Stimulated activated CD8-positive, alpha-beta memory T cell treated with anti-CD3 and anti-CD28 coated beads, Interleukin-4, amount 100 ng/mL, for 48 hours (primary cell): ENCODE data around the gene TDRD7.
"Not testable (repeated sequence)": the region's sequence is repeated elsewhere in the genome, so short reads cannot be mapped to it uniquely, and the experiment has no call there.

Source experiments
- DNase-seq: peaks from one replicate; pipeline ENCODE4 v3.0.0-alpha.2; 2020

TDRD7 gene

GRCh38 chr9:97427885-97428284, 16.0 kb downstream of the TDRD7 start:
- no peak for DNase-seq

DNA sequence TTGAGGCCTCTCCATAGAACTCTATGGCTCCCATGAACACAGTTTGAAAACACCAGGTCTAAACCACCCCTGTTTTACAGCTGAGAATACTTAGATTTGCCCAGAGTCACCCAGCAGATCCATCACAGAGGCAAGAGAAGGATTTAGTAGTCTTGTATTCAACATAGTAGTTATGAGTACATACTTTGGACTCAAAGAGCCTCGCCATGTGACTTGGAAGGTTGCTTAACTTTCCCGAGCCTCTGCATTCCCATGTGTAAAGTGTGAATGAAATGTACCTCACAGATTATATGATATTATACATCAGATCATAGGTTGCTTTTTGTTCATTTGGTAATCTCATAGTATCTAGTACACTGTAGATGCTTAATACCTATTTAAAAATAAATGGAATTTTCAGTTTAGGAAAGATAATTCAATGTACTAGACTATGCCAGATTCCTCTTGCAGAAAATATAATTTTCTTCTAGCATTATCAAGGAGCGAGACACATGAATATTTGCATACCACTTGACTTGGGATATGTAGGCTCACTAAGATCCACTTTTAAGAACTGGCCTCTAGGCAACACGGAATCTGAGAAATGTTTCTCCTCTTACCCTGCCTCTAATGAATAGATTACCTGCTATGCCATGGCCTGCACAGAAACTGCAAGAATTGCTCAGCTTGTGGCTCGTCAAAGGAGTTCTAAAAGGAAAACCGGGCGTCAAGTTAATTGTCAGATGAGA, 18.6 kb downstream of the TDRD7 start:
- DNase-seq: no peak

DNA sequence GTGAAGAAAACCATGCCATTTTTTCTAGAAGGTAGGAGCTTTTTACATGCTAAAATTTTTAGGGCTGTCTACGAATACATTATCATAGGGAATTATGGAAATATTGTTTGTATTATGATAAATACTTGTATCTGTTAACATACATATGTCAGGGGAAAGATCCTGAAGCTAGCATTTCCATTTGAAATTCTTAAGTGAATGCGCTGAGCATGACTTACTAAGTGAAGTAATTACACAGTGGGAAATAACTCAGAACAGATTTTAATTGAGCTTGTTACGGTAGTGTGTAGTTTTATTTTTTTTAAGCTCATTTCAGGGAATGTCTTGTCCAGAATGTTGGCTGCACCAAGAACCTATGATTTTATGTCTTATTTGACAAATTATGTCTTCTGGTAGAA, 19.1 kb downstream of the TDRD7 start:
- DNase-seq: no peak

DNA sequence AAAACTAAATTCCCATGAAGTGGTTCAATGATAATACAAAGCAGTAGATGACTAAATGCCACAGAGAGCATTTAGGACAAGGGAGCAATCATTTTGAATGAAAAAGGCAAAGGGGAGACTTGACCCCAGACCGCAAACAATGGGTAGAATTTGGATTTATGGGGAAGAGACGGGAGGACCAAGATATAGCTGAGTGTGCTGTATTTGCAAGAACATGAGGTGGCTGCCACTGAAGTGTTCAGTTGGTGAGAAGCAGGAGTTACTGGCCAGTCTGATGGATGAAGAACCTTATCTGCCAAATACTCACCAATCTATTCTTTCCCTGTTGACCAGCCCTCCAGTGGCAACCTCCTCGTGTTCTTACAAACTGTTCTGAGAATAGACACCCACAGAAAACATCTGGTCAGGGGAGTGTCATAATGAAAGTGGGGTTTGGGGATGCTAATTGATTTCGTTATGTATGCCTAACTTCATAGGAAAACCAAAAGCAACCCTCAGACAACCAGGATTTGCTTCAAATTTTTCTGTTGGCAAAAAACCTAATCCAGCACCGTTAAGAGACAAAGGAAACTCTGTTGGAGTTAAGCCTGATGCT, 19.8 kb downstream of the TDRD7 start:
- DNase-seq: no peak

DNA sequence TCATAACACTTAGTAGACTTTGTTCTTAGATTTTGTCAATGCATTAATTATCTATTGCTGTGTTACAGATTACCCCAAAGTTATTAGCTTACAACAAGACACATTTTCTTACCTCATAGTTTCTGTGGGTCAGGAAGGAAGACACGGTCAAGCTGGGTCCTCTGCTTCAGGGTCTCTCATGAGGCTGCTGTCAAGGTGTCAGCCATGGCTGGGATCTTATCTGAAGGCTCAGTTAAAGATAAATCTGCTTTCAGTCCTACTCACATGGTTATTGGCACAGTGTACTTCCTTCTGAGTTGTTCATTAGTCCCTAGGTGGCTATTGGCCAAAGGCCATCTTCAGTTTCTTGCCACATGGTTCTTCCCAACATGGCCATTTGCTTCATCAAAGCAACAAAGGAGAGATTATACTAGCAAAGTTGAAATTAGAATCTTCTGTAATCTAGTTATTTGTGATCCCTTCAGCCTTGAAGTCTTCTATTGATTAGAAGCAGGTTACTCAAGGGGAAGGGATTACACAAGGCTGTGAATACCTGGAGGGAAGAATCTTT, 25.2 kb downstream of the TDRD7 start:
- no peak for DNase-seq

GRCh38 chr9:97438257-97438656, 26.4 kb downstream of the TDRD7 start:
- DNase-seq: no peak

DNA sequence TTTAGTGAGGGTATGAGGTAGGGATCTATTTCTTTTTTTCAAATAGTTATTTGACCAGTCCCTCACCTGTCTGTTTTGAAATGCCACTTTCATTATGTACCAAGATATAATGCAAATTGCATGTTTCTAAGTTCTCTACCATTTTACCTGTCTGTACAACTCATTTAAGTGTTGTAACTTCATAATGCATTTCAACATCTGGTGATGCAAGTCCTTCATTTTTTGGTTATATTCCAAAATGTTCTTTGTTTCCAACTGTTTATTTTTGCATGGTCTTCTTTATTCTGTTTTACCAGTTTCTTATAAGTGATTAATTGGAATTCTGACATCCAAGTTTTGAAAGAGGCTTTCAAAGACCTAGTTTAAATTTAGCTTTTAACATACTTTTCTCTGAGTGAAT, 26.8 kb downstream of the TDRD7 start:
- DNase-seq: no peak

DNA sequence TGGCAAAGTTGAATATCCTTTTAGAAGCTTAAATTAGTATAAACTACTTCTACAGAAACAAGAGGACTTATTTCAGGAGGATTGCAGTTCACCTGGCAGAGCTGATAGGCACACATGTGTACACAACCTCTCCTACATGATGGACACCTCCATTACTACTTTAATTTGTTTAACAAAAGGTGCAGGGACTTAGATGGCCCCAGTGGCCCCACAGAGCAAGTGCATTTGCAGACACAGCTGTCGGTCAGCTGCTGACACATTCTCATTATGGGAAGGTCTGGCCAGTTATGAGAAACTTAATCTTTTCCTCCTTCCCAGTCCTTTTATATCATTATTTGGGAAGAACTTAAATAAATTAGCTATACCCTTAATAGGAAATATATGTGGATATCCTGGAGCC, 28.3 kb downstream of the TDRD7 start:
- no peak for DNase-seq

GRCh38 chr9:97441729-97442128, 29.8 kb downstream of the TDRD7 start:
- DNase-seq: no peak

DNA sequence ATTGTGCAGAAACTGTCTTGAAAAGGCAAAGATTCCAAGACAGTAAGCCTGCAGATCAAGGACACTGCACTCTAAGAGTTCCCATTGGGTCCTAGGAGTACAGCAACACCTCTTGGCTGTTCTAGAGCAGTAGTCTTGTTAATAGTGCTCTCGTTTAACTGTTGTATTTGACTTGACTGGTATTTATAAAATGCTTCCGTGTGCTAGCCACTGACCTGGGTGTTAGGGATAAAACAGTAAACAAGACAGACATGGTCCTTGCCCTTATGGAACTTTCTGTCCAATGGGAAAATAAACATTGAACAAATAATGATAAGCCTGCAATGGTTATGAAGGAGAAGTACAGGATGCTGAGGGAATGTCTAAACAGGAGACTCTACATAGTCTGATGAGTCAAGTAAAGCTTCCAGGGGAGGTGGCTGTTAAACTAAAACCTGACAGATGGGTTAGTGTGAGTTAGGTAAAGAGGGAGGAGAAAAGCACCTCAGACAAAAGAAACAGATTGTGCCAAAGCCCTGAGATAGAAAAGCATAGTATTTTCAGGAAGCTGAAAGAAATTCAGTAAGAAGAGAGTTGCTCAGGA, 33.3 kb downstream of the TDRD7 start:
- DNase-seq: no peak

- DNase-seq: no peak
These were observed 35.1 kb downstream of the TDRD7 start for GRCh38 chr9:97447001-97447400.

- DNase-seq: not testable (repeated sequence)
These were observed 41.7 kb downstream of the TDRD7 start for GRCh38 chr9:97453573-97453972.

DNA sequence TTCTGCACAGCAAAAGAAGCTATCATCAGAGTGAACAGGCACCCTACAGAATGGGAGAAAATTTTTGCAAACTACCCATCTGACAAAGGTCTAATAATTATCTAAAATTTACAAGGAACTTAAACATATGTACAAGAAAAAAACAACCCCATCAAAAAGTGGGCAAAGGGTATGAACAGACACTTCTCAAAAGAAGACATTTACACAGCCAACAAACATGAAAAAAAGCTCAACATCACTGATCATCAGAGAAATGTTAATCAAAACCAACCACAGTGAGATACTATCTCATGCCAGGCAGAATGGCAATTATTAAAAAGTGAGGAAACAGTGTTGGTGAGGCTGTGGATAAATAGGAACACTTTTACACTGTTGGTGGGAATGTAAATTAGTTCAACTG, 44.9 kb downstream of the TDRD7 start:
- not testable (repeated sequence) for DNase-seq

GRCh38 chr9:97459326-97459725, 47.4 kb downstream of the TDRD7 start:
- DNase-seq: no peak

- no peak for DNase-seq
These were observed 50.3 kb downstream of the TDRD7 start for GRCh38 chr9:97462159-97462558.

DNA sequence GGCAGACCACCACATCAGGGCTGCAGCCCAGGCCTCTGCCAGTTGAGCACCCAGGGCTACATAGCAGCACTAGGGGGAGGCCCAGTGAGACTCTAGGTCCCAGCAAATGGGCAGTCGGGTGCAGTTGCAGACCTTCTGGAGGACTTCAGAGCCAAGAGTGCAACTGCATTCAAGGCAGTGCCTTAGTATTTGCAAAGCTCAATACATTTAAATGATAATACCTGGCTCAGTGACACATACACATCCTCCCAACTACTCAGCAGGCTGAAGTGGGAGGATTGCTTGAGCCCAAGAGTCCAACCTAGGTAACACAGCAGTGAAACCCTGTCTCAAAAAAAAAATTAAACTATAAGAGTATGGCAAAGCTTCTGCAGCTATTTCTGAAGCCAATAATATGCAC, 51.0 kb downstream of the TDRD7 start:
- DNase-seq: no peak

DNA sequence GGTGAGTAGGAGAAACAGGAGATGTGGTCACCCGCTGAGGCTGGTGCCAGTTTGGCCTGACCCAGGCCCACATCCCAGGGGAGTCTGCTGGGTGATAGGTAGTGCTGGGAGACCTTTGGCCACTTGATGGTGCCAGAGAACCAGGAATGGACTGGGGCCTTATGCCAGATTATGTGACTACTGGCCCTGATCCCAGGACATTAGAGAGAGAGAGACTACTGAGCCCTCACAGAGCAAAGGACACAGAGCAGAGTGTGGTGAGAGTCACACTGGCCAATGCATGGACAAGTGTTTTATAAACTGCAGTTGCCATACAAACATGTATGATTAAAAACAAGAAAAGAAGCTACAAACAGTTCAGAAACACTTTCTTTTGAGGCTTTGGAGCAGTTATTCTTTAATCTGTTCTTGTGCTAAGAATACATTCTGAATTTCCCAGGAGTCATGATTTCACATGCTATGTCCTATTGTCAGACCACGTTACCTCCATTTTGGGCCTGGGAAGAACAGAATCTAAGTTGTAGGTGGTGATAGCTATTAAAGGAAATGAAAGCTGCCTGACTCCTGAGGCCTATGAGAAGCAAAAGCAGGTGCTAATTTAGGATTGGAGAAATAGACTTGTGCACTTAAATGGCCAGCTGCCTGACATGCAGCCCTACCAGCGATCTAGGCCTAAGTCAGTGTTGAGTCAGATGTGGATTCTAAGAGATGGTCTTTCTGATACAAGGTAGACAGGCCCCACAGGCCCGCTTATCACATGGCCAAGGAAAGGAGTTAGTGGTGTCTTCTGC, 57.0 kb downstream of the TDRD7 start:
- DNase-seq: peak; percentile 58

GRCh38 chr9:97470076-97470475, 58.2 kb downstream of the TDRD7 start:
- DNase-seq: no peak

GRCh38 chr9:97473717-97474116, 61.8 kb downstream of the TDRD7 start:
- no peak for DNase-seq

DNA sequence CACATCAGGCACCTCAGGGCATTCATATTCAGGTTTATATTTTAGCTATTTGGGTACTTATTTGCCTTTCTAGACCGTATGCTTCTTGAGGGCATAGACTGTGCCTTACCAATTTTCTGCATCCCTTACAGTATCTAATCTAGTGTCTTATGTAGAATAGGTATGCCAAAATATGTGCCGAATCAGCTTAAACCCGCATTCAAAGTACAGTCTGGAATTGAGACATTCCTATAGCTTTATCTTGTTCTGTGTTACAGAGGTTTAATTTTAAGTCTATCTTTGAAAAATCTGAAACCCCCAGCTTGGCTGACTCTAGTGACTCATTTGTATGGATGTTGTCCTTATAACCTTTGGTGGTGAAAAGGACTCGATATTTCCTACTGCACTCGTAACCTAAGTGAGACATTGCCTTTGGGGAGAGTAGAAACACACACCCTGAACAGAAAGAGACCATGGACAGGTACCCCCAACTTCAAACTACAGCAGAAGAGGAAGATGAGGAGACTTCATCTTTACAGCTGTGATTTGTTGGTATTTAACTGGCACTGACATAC, 62.6 kb downstream of the TDRD7 start:
- DNase-seq: no peak

DNA sequence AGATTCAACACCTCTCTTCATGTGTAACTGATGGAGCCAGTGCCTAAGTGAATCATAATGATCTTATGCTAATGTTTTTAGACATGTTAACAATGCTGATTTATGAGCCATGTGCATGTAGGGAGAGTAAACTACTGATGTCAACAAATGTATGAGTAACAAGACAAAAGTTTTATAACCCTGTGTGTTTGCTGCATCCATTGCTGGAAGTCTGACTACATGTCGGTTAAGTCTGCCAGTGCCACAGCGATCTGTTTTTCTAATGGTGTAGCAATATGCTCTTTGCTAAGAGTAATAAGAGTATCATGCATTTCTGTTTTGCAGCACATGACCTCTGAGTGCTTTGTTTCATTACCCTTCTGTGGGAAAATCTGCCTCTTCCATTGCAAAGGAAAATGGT, 63.2 kb downstream of the TDRD7 start:
- DNase-seq: no peak

- DNase-seq: no peak
These were observed 66.5 kb downstream of the TDRD7 start for GRCh38 chr9:97478301-97478981.
